ENCODE data around the gene AGTR1. TPM values are rescaled to one million over a fixed set of nuclear protein-coding genes. Genes with fewer than 3 reads are reported as not detected.
"Not testable (repeated sequence)": the region's sequence is repeated elsewhere in the genome, so short reads cannot be mapped to it uniquely, and the experiment has no call there.

AGTR1 gene
- polyA plus RNA-seq, 3 donors from 2014 or later, result not detected

GRCh38 chr3:148757238-148758215 lies 59.8 kb downstream of the AGTR1 start:
- Mint-ChIP-seq H3K4me3 (no peak overlapping the region), H3K36me3 (no peaks in the 10 kb centered on the region), H3K27me3 (ENCODE audit: low read depth in 3 of 3) (no peaks in the 10 kb centered on the region), H3K9me3 (peaks cover 0 to 6% (median 0%) of the 10 kb centered on the region in 6 donors), H3K27ac (no peak overlapping the region), H3K4me1 (no peaks in the 10 kb centered on the region)
- DNase-seq, result no peak

GRCh38 chr3:148758303-148758884 lies 60.7 kb downstream of the AGTR1 start:
- DNase-seq, result no peak
- no peak overlapping the region for H3K27ac Mint-ChIP-seq
- peaks cover 0 to 6% (median 0%) of the 10 kb centered on the region in 6 donors for H3K9me3 Mint-ChIP-seq
- no peaks in the 10 kb centered on the region for H3K4me1 Mint-ChIP-seq
- H3K4me3 Mint-ChIP-seq, result no peak overlapping the region
- no peaks in the 10 kb centered on the region for H3K36me3 Mint-ChIP-seq
- no peaks in the 10 kb centered on the region for H3K27me3 Mint-ChIP-seq (ENCODE audit: low read depth in 3 of 3)

- Mint-ChIP-seq H3K4me3 (no peak overlapping the region), H3K27ac (no peak overlapping the region), H3K27me3 (ENCODE audit: low read depth in 3 of 3) (no peaks in the 10 kb centered on the region), H3K9me3 (peaks cover 0 to 6% (median under 1%) of the 10 kb centered on the region in 6 donors), H3K36me3 (no peaks in the 10 kb centered on the region), H3K4me1 (no peaks in the 10 kb centered on the region)
- no peak for DNase-seq
These were observed 61.7 kb downstream of the AGTR1 start for GRCh38 chr3:148759430-148759829.

- DNase-seq, result no peak
- H3K9me3 Mint-ChIP-seq, result peaks cover 0 to 6% (median under 1%) of the 10 kb centered on the region in 6 donors
- H3K27me3 Mint-ChIP-seq (ENCODE audit: low read depth in 3 of 3), result no peaks in the 10 kb centered on the region
- H3K4me1 Mint-ChIP-seq, result no peaks in the 10 kb centered on the region
- H3K27ac Mint-ChIP-seq, result no peak overlapping the region
- no peaks in the 10 kb centered on the region for H3K36me3 Mint-ChIP-seq
- H3K4me3 Mint-ChIP-seq, result no peak overlapping the region
These were observed 65.5 kb downstream of the AGTR1 start for GRCh38 chr3:148763156-148763680.

GRCh38 chr3:148763986-148764935 lies 66.6 kb downstream of the AGTR1 start:
- no peaks in the 10 kb centered on the region for H3K36me3 Mint-ChIP-seq

GRCh38 chr3:148772361-148772760 lies 74.7 kb downstream of the AGTR1 start:
- H3K36me3 Mint-ChIP-seq, result no peaks in the 10 kb centered on the region
- H3K4me3 Mint-ChIP-seq, result no peak overlapping the region
- H3K27ac Mint-ChIP-seq, result no peak overlapping the region
- DNase-seq, result no peak
- H3K9me3 Mint-ChIP-seq, result peaks cover 0 to 16% (median 6%) of the 10 kb centered on the region in 6 donors
- H3K4me1 Mint-ChIP-seq, result no peaks in the 10 kb centered on the region
- H3K27me3 Mint-ChIP-seq (ENCODE audit: low read depth in 3 of 3), result peaks cover 0 to 2% (median 0%) of the 10 kb centered on the region in 3 donors

More at GRCh38 chr3:148763986-148764935, 66.6 kb downstream of the AGTR1 start:
- Mint-ChIP-seq H3K27ac (no peak overlapping the region), H3K27me3 (ENCODE audit: low read depth in 3 of 3) (peaks cover 0 to 2% (median 0%) of the 10 kb centered on the region in 3 donors), H3K4me1 (no peaks in the 10 kb centered on the region), H3K4me3 (no peak overlapping the region), H3K9me3 (peaks cover 0 to 9% (median 2%) of the 10 kb centered on the region in 6 donors)
- DNase-seq, result no peak

GRCh38 chr3:148772835-148773234 lies 75.1 kb downstream of the AGTR1 start:
- peaks cover 0 to 2% (median 0%) of the 10 kb centered on the region in 3 donors for H3K27me3 Mint-ChIP-seq (ENCODE audit: low read depth in 3 of 3)
- H3K4me3 Mint-ChIP-seq, result no peak overlapping the region
- H3K27ac Mint-ChIP-seq, result no peak overlapping the region

GRCh38 chr3:148773805-148774204 lies 76.1 kb downstream of the AGTR1 start:
- Mint-ChIP-seq H3K27me3 (ENCODE audit: low read depth in 3 of 3) (peaks cover 0 to 2% (median 0%) of the 10 kb centered on the region in 3 donors), H3K9me3 (peaks cover 0 to 16% (median 6%) of the 10 kb centered on the region in 6 donors), H3K27ac (no peak overlapping the region), H3K36me3 (no peaks in the 10 kb centered on the region), H3K4me1 (no peaks in the 10 kb centered on the region), H3K4me3 (no peak overlapping the region)
- DNase-seq, result no peak

More at GRCh38 chr3:148772835-148773234, 75.1 kb downstream of the AGTR1 start:
- Mint-ChIP-seq H3K36me3 (no peaks in the 10 kb centered on the region), H3K4me1 (no peaks in the 10 kb centered on the region), H3K9me3 (peaks cover 0 to 16% (median 6%) of the 10 kb centered on the region in 6 donors)
- no peak for DNase-seq

GRCh38 chr3:148778926-148779325 lies 81.2 kb downstream of the AGTR1 start:
- no peak for DNase-seq
- no peaks in the 10 kb centered on the region for H3K4me1 Mint-ChIP-seq
- H3K27me3 Mint-ChIP-seq (ENCODE audit: low read depth in 3 of 3), result no peaks in the 10 kb centered on the region
- peaks cover 0 to 7% (median 0%) of the 10 kb centered on the region in 6 donors for H3K9me3 Mint-ChIP-seq
- H3K36me3 Mint-ChIP-seq, result no peaks in the 10 kb centered on the region
- no peak overlapping the region for H3K27ac Mint-ChIP-seq
- no peak overlapping the region for H3K4me3 Mint-ChIP-seq

- H3K9me3 Mint-ChIP-seq; DNase-seq; H3K27ac Mint-ChIP-seq; H3K27me3 Mint-ChIP-seq (ENCODE audit: low read depth in 3 of 3); H3K4me1 Mint-ChIP-seq; H3K36me3 Mint-ChIP-seq; H3K4me3 Mint-ChIP-seq: not testable (repeated sequence)
These were observed 87.3 kb downstream of the AGTR1 start for GRCh38 chr3:148785026-148785425.

- H3K4me1 Mint-ChIP-seq, result not testable (repeated sequence)
These were observed 88.5 kb downstream of the AGTR1 start for GRCh38 chr3:148786159-148786558.

GRCh38 chr3:148789146-148789545 lies 91.4 kb downstream of the AGTR1 start:
- Mint-ChIP-seq H3K4me3 (no peak overlapping the region), H3K27me3 (ENCODE audit: low read depth in 3 of 3) (peaks cover 0 to 5% (median 0%) of the 10 kb centered on the region in 3 donors), H3K36me3 (no peaks in the 10 kb centered on the region), H3K27ac (no peak overlapping the region), H3K9me3 (peaks cover 0 to 9% (median 0%) of the 10 kb centered on the region in 6 donors), H3K4me1 (no peaks in the 10 kb centered on the region)
- no peak for DNase-seq

More at GRCh38 chr3:148786159-148786558, 88.5 kb downstream of the AGTR1 start:
- H3K4me3 Mint-ChIP-seq; H3K27ac Mint-ChIP-seq; H3K36me3 Mint-ChIP-seq; H3K27me3 Mint-ChIP-seq (ENCODE audit: low read depth in 3 of 3); H3K9me3 Mint-ChIP-seq; DNase-seq: not testable (repeated sequence)

GRCh38 chr3:148789906-148790305 lies 92.2 kb downstream of the AGTR1 start:
- H3K27ac Mint-ChIP-seq, result no peak overlapping the region
- H3K27me3 Mint-ChIP-seq (ENCODE audit: low read depth in 3 of 3), result peaks cover 0 to 3% (median 0%) of the 10 kb centered on the region in 3 donors
- peaks cover 0 to 9% (median 0%) of the 10 kb centered on the region in 6 donors for H3K9me3 Mint-ChIP-seq
- H3K4me1 Mint-ChIP-seq, result no peaks in the 10 kb centered on the region
- no peak for DNase-seq
- H3K4me3 Mint-ChIP-seq, result no peak overlapping the region
- H3K36me3 Mint-ChIP-seq, result no peaks in the 10 kb centered on the region
